ENCODE results near the gene POU4F3.

Gene POU4F3

GRCh38 chr5:146366904-146367303 lies 28.3 kb downstream of the POU4F3 start:
- TF ChIP-seq, protein P1, sequence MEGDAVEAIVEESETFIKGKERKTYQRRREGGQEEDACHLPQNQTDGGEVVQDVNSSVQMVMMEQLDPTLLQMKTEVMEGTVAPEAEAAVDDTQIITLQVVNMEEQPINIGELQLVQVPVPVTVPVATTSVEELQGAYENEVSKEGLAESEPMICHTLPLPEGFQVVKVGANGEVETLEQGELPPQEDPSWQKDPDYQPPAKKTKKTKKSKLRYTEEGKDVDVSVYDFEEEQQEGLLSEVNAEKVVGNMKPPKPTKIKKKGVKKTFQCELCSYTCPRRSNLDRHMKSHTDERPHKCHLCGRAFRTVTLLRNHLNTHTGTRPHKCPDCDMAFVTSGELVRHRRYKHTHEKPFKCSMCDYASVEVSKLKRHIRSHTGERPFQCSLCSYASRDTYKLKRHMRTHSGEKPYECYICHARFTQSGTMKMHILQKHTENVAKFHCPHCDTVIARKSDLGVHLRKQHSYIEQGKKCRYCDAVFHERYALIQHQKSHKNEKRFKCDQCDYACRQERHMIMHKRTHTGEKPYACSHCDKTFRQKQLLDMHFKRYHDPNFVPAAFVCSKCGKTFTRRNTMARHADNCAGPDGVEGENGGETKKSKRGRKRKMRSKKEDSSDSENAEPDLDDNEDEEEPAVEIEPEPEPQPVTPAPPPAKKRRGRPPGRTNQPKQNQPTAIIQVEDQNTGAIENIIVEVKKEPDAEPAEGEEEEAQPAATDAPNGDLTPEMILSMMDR (IDR thresholded peaks at IDR 0.05; ENCODE audit: control insufficient read depth, extremely low read depth, insufficient read depth) = no peak
- no peak for DNase-seq (ENCODE audit: low read depth)
- H3K4me3 ChIP-seq (ENCODE audit: low read depth, low read length) = no peak overlapping the region

GRCh38 chr5:146368137-146368536 lies 29.5 kb downstream of the POU4F3 start:
- TF ChIP-seq, protein P1 (IDR thresholded peaks at IDR 0.05; ENCODE audit: control insufficient read depth, extremely low read depth, insufficient read depth) = no peak
- H3K4me3 ChIP-seq (ENCODE audit: low read depth, low read length) = no peak overlapping the region
- DNase-seq (ENCODE audit: low read depth) = peak; percentile 11

- TF ChIP-seq, protein P1 (IDR thresholded peaks at IDR 0.05; ENCODE audit: control insufficient read depth, extremely low read depth, insufficient read depth) = no peak
- no peak for DNase-seq (ENCODE audit: low read depth)
- H3K4me3 ChIP-seq (ENCODE audit: low read depth, low read length) = no peak overlapping the region
These were observed 31.1 kb downstream of the POU4F3 start for GRCh38 chr5:146369691-146370090.

GRCh38 chr5:146376821-146377220 lies 38.2 kb downstream of the POU4F3 start:
- no peak for DNase-seq (ENCODE audit: low read depth)
- no peak overlapping the region for H3K4me3 ChIP-seq (ENCODE audit: low read depth, low read length)
- TF ChIP-seq, protein P1 (IDR thresholded peaks at IDR 0.05; ENCODE audit: control insufficient read depth, extremely low read depth, insufficient read depth) = no peak

GRCh38 chr5:146378986-146379385 lies 40.3 kb downstream of the POU4F3 start:
- DNase-seq (ENCODE audit: low read depth) = no peak
- TF ChIP-seq, protein P1 (IDR thresholded peaks at IDR 0.05; ENCODE audit: control insufficient read depth, extremely low read depth, insufficient read depth) = no peak
- H3K4me3 ChIP-seq (ENCODE audit: low read depth, low read length) = no peak overlapping the region

DNA sequence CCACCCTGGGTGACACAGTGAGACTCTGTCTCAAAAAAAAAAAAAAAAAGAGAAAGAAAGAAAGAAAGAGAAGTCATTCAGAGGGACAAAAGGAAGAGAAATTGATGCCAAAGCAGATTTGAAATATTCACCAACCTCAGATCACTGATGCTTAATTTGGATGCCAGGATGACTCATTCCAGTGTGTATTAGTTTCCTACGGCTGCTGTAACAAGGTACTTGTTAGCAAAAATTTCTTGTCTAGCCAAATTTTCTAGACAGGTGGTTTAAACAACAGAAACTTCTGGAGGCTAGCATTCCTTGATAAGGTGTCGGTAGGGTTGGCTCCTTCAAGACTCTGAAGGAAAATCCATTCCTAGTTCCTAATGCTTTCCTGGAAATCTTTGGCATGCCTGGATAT lies 42.1 kb downstream of the POU4F3 start:
- no peak for DNase-seq (ENCODE audit: low read depth)
- TF ChIP-seq, protein P1 (IDR thresholded peaks at IDR 0.05; ENCODE audit: control insufficient read depth, extremely low read depth, insufficient read depth) = no peak
- H3K4me3 ChIP-seq (ENCODE audit: low read depth, low read length) = no peak overlapping the region

DNA sequence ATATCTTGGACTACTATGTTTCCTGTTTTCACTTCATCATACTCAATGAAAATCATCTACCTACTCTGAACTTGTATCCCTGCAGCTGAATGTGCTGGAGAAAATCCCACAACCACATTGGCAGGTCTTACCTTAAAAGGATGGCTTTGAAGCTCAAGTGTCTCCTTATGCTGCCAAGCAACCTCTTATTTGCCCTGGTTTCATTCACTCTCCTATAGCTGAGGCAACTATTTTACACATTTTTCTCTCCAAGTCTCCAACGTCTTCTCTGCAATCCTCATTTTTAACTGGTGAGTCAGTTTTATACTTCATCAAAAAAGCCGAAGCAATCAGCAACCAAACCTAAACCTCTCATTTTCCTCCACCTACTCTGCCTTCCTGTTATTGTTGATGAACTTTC lies 49.7 kb downstream of the POU4F3 start:
- TF ChIP-seq, protein P1 (IDR thresholded peaks at IDR 0.05; ENCODE audit: control insufficient read depth, extremely low read depth, insufficient read depth) = no peak
- no peak for DNase-seq (ENCODE audit: low read depth)
- H3K4me3 ChIP-seq (ENCODE audit: low read depth, low read length) = no peak overlapping the region
